GM12878 (cell line): ENCODE data around the gene ZFAND2B. TPM values are rescaled to one million over a fixed set of nuclear protein-coding genes. Genes with fewer than 3 reads are reported as not detected.

Experiments used
- BACH1 ChIP-seq: fragments of 450-650 bp; IDR thresholded peaks from 2 replicates; pipeline ENCODE4 v1.6.1; 2017; ENCODE audit warnings: mild to moderate bottlenecking, borderline replicate concordance
- CBFB ChIP-seq: IDR thresholded peaks from 2 replicates; pipeline ENCODE4 v1.6.1; 2016; ENCODE audit warnings: antibody characterized with exemption, low read depth
- CHD1 ChIP-seq: IDR thresholded peaks from 2 replicates; pipeline ENCODE4 v1.6.1; 2012; ENCODE audit warnings: low read depth, low read length, improper control_type of control experiment
- CHD4 ChIP-seq: fragments of 200-600 bp; sonication (generic); IDR thresholded peaks from 2 replicates; pipeline ENCODE4 v1.6.1; 2016; ENCODE audit warnings: mild to moderate bottlenecking
- E2F4 ChIP-seq: IDR thresholded peaks from 2 replicates; pipeline ENCODE4 v1.6.1; 2012; ENCODE audit warnings: low read depth, low read length, improper control_type of control experiment
- EP300 ChIP-seq, 2 experiments: fragments of 150-350 bp in 1 of 2; IDR thresholded peaks; 2 replicates each; pipeline ENCODE4 v1.6.1; 2011 to 2012; ENCODE audit warnings: low read depth in 2 of 2, low read length in 2 of 2, borderline replicate concordance in 1 of 2, improper control_type of control experiment in 1 of 2, inconsistent platforms in 1 of 2; ENCODE audit not compliant: control insufficient read depth in 1 of 2
- ESRRA ChIP-seq: IDR thresholded peaks from 2 replicates; pipeline ENCODE4 v1.6.1; 2012; ENCODE audit warnings: mild to moderate bottlenecking, low read length, improper control_type of control experiment
- GATAD2B ChIP-seq: fragments of 450-650 bp; conservative IDR thresholded peaks from 2 replicates; pipeline ENCODE4 v1.6.1; 2017; ENCODE audit warnings: low read depth, mild to moderate bottlenecking, moderate library complexity
- HDGF ChIP-seq: fragments of 450-650 bp; IDR thresholded peaks from 2 replicates; pipeline ENCODE4 v1.6.1; 2016; ENCODE audit warnings: antibody characterized with exemption
- IKZF1 ChIP-seq: fragments of 450-650 bp; conservative IDR thresholded peaks from 2 replicates; pipeline ENCODE4 v1.6.1; 2017; ENCODE audit warnings: antibody characterized with exemption, mild to moderate bottlenecking
- KDM1A ChIP-seq: fragments of 200-600 bp; sonication (generic); IDR thresholded peaks from 2 replicates; pipeline ENCODE4 v1.6.1; 2016; ENCODE audit warnings: borderline replicate concordance
- MEF2B ChIP-seq: fragments of 450-650 bp; IDR thresholded peaks from 2 replicates; pipeline ENCODE4 v1.6.1; 2018; ENCODE audit warnings: mild to moderate bottlenecking, moderate library complexity; ENCODE audit not compliant: partially characterized antibody, poor library complexity, severe bottlenecking
- MXI1 ChIP-seq: fragments of 150-350 bp; IDR thresholded peaks from 2 replicates; pipeline ENCODE4 v1.6.1; 2011; ENCODE audit warnings: low read depth, mild to moderate bottlenecking, inconsistent platforms, low read length, improper control_type of control experiment
- MYB ChIP-seq: fragments of 150-350 bp; IDR thresholded peaks from 2 replicates; pipeline ENCODE4 v1.6.1; 2014; ENCODE audit warnings: mild to moderate bottlenecking, low read depth, low read length, borderline replicate concordance
- NBN ChIP-seq: fragments of 450-650 bp; IDR thresholded peaks from 2 replicates; pipeline ENCODE4 v1.6.1; 2016
- NKRF ChIP-seq: fragments of 450-650 bp; conservative IDR thresholded peaks from 2 replicates; pipeline ENCODE4 v1.6.1; 2017; ENCODE audit warnings: mild to moderate bottlenecking, moderate library complexity
- PAX8 ChIP-seq: fragments of 450-650 bp; IDR thresholded peaks from 2 replicates; pipeline ENCODE4 v1.6.1; 2017; ENCODE audit warnings: mild to moderate bottlenecking, moderate library complexity
- POLR2A ChIP-seq: IDR thresholded peaks from 2 replicates; pipeline ENCODE4 v1.6.1; 2011; ENCODE audit warnings: low read depth, mild to moderate bottlenecking, low read length
- POLR2AphosphoS2 ChIP-seq: IDR thresholded peaks from 2 replicates; pipeline ENCODE4 v1.6.1; 2011; ENCODE audit warnings: low read depth, mild to moderate bottlenecking, low read length, improper control_type of control experiment, moderate library complexity
- POLR2AphosphoS5 ChIP-seq: IDR thresholded peaks from 2 replicates; pipeline ENCODE4 v1.6.1; 2011; ENCODE audit warnings: mild to moderate bottlenecking, low read length, inconsistent platforms
- RB1 ChIP-seq: fragments of 450-650 bp; formaldehyde crosslinking; IDR thresholded peaks from 2 replicates; pipeline ENCODE4 v1.6.1; 2017; ENCODE audit warnings: mild to moderate bottlenecking, borderline replicate concordance
- SMAD1 ChIP-seq: fragments of 450-650 bp; IDR thresholded peaks from 2 replicates; pipeline ENCODE4 v1.6.1; 2018; ENCODE audit warnings: mild to moderate bottlenecking, low read depth; ENCODE audit not compliant: partially characterized antibody
- SMAD5 ChIP-seq: IDR thresholded peaks from 2 replicates; pipeline ENCODE4 v1.6.1; 2016; ENCODE audit warnings: antibody characterized with exemption, low read depth
- TCF3 ChIP-seq: IDR thresholded peaks from 2 replicates; pipeline ENCODE4 v1.6.1; 2012; ENCODE audit warnings: low read depth, mild to moderate bottlenecking, low read length, borderline replicate concordance; ENCODE audit not compliant: insufficient read depth
- USF1 ChIP-seq: IDR thresholded peaks from 2 replicates; pipeline ENCODE4 v1.6.1; 2011; ENCODE audit warnings: borderline replicate concordance, low read depth, mild to moderate bottlenecking, moderate library complexity, mixed read lengths, low read length; ENCODE audit not compliant: insufficient read depth; ENCODE audit errors: extremely low read length
- ZNF207 ChIP-seq: fragments of 450-650 bp; IDR thresholded peaks from 2 replicates; pipeline ENCODE4 v1.6.1; 2014; ENCODE audit warnings: antibody characterized with exemption, mild to moderate bottlenecking, borderline replicate concordance
- ZNF217 ChIP-seq: fragments of 450-650 bp; IDR thresholded peaks from 2 replicates; pipeline ENCODE4 v1.6.1; 2017; ENCODE audit warnings: antibody characterized with exemption, mild to moderate bottlenecking
- polyA plus RNA-seq, 11 experiments: library from polyadenylated mRNA; depleted of rRNA in 4 of 11; unstranded in 6 of 11; stranded (reverse) in 5 of 11; fragments of >200 nt; fragmentation: Nextera tagmentation in 4 of 11; fragmentation: Illumina TruSeq in 1 of 11; extraction: Ambion mirVana in 4 of 11; extraction: Trizol in 1 of 11; gene quantifications; 1 replicate in 1 of 11; 2 replicates in 10 of 11; pipeline versions ENCODE4 v1.2.1 to v1.2.3, GENCODE V29; 2011 to 2016; ENCODE audit warnings: inconsistent platforms in 2 of 11, missing spikeins in 2 of 11, low read depth in 1 of 11
- total RNA-seq, 4 experiments: library from RNA; depleted of rRNA in 3 of 4; stranded (reverse); fragments of >200 nt in 3 of 4; fragmentation: Illumina TruSeq in 1 of 4; extraction: Trizol in 1 of 4; gene quantifications; 2 replicates each; pipeline versions ENCODE4 v1.2.1 to v1.2.3, GENCODE V29; 2013 to 2021

Gene ZFAND2B
- total and polyA plus RNA-seq, 10 of the 15 experiments (the other 5 are each of a cell fraction or from before 2014, with no cell fraction given) = 5.4 to 28.1 (median 22.4) TPM

- TF ChIP-seq E2F4 (no peak), POLR2AphosphoS5 (peak; percentile 98), NKRF (peak; percentile 68), CHD1 (peak; percentile 38; the same call in 1 of the 2 replicates), BACH1 (0 out of 2 replicates have a peak, but pooled peaks have one; percentile 36), SMAD1 (peak; percentile 64), MEF2B (peak; percentile 86), HDGF (peak; percentile 57; the same call in 1 of the 2 replicates), ESRRA (peak; percentile 55; the same call in 1 of the 2 replicates), IKZF1 (peak; percentile 61), SMAD5 (peak; percentile 77), CBFB (peak; percentile 64; the same call in 1 of the 2 replicates), TCF3 (peak; percentile 87), POLR2A (peak; percentile 97), RB1 (0 out of 2 replicates have a peak, but pooled peaks have one; percentile 21), EP300 (IDR thresholded peaks at IDR 0.05; ENCODE audit: borderline replicate concordance in 1 of 2, control insufficient read depth in 1 of 2, low read depth in 2 of 2, low read length in 2 of 2) (0 out of 4 replicates have a peak, but pooled peaks of 1 of the 2 experiments have one; percentile 23), NBN (0 out of 2 replicates have a peak, but pooled peaks have one; percentile 34), ZNF207 (0 out of 2 replicates have a peak, but pooled peaks have one; percentile 16), MYB (no peak), POLR2AphosphoS2 (peak; percentile 98), PAX8 (no peak), CHD4 (no peak), ZNF217 (0 out of 2 replicates have a peak, but pooled peaks have one; percentile 68), GATAD2B (peak; percentile 68), USF1 (no peak), MXI1 (peak; percentile 80; the same call in 1 of the 2 replicates), KDM1A (no peak)
Observed at GRCh38 chr2:219253753-219254589, 47.4 kb downstream of the ZFAND2B start, which contains the start of gene TUBA4A (continued).
